Upper lobe of left lung (tissue), 4 donors: ENCODE results near the gene LCMT1.

Experiments used
- CTCF ChIP-seq, 6 experiments: fragments of 450-650 bp in 4 of 6; fragments of 200-600 bp in 2 of 6; sonication (generic) in 2 of 6; IDR thresholded peaks; one replicate each; pipeline ENCODE4 v1.5.1; 2016 to 2019; ENCODE audit warnings: antibody characterized with exemption in 6 of 6
- EP300 ChIP-seq, 4 donors: sonication (generic); formaldehyde crosslinking; IDR thresholded peaks; one replicate each; pipeline ENCODE4 v1.5.1; 2017; ENCODE audit warnings: antibody characterized with exemption in 4 of 4, control low read depth in 2 of 4
- POLR2A ChIP-seq, 4 donors: fragments of 450-650 bp; IDR thresholded peaks; one replicate each; pipeline ENCODE4 v1.5.1; 2016 to 2017; ENCODE audit warnings: antibody characterized with exemption in 4 of 4, mild to moderate bottlenecking in 2 of 4
- POLR2AphosphoS5 ChIP-seq, 2 donors: sonication (generic); formaldehyde crosslinking; IDR thresholded peaks; one replicate each; pipeline ENCODE4 v1.5.1; 2017; ENCODE audit warnings: antibody characterized with exemption in 2 of 2

- no peak for TF ChIP-seq CTCF (IDR thresholded peaks at IDR 0.05)
- TF ChIP-seq POLR2AphosphoS5 (IDR thresholded peaks at IDR 0.05), result no peak
- TF ChIP-seq POLR2A (IDR thresholded peaks at IDR 0.05), result no peak
- TF ChIP-seq EP300 (IDR thresholded peaks at IDR 0.05), result no peak
Observed at GRCh38 chr16:25219070-25219737, 107.7 kb downstream of the LCMT1 start.
